Nephron progenitor cell (in vitro differentiated cells): Measurements from ENCODE around the gene ZNF280A.

Experiments
- DNase-seq: peaks from one replicate; pipeline ENCODE4 v3.0.0; 2021
- H3K27ac Mint-ChIP-seq: 2 replicates; pipeline ENCODE4 v1.8.0; 2021; ENCODE audit warnings: mild to moderate bottlenecking, moderate library complexity, mixed read lengths
- H3K27me3 Mint-ChIP-seq: 2 replicates; pipeline ENCODE4 v1.8.0; 2021; ENCODE audit warnings: mild to moderate bottlenecking, low read depth, mixed read lengths; ENCODE audit not compliant: poor library complexity
- H3K36me3 Mint-ChIP-seq: 2 replicates; pipeline ENCODE4 v1.8.0; 2021; ENCODE audit warnings: low read depth, mixed read lengths
- H3K4me1 Mint-ChIP-seq: 2 replicates; pipeline ENCODE4 v1.8.0; 2021; ENCODE audit warnings: mixed read lengths
- H3K4me3 Mint-ChIP-seq: 2 replicates; pipeline ENCODE4 v1.8.0; 2021; ENCODE audit warnings: mild to moderate bottlenecking, moderate library complexity, mixed read lengths
- H3K9me3 Mint-ChIP-seq: 2 replicates; pipeline ENCODE4 v1.8.0; 2021; ENCODE audit warnings: mild to moderate bottlenecking, moderate library complexity, mixed read lengths
- TF ChIP-seq, protein P1 (sequence below): fragments of 200-600 bp; sonication (generic); IDR thresholded peaks from 2 replicates; pipeline ENCODE4 v1.5.0; 2021; ENCODE audit warnings: antibody characterized with exemption

ZNF280A gene

DNA sequence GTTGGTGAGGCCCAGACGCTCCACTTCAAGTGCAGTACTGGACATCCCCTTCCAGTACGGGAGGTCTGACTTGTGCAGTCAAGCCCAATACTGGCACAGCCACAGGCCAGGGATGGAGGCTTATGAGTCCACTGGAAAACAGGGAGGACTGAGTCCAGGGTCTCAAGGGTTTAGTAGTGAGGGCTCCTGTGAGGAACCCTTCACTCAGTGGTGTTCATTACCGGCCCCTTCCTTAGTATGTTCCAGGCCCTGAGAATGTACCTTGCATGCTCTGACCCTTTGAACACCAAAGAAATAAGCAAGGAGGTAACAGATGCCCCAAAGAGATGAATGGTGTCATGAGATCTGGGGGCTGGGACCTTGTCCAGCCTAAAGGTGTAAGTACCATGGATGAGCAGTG, 27.2 kb upstream of the ZNF280A start:
- TF ChIP-seq, protein P1, sequence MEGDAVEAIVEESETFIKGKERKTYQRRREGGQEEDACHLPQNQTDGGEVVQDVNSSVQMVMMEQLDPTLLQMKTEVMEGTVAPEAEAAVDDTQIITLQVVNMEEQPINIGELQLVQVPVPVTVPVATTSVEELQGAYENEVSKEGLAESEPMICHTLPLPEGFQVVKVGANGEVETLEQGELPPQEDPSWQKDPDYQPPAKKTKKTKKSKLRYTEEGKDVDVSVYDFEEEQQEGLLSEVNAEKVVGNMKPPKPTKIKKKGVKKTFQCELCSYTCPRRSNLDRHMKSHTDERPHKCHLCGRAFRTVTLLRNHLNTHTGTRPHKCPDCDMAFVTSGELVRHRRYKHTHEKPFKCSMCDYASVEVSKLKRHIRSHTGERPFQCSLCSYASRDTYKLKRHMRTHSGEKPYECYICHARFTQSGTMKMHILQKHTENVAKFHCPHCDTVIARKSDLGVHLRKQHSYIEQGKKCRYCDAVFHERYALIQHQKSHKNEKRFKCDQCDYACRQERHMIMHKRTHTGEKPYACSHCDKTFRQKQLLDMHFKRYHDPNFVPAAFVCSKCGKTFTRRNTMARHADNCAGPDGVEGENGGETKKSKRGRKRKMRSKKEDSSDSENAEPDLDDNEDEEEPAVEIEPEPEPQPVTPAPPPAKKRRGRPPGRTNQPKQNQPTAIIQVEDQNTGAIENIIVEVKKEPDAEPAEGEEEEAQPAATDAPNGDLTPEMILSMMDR, result no peak
- peaks cover 71% of the 10 kb centered on the region for H3K27me3 Mint-ChIP-seq
- no peaks in the 10 kb centered on the region for H3K9me3 Mint-ChIP-seq
- no peaks in the 10 kb centered on the region for H3K36me3 Mint-ChIP-seq
- no peak overlapping the region for H3K4me3 Mint-ChIP-seq
- no peak for DNase-seq
- H3K4me1 Mint-ChIP-seq, result no peaks in the 10 kb centered on the region
- H3K27ac Mint-ChIP-seq, result no peak overlapping the region

DNA sequence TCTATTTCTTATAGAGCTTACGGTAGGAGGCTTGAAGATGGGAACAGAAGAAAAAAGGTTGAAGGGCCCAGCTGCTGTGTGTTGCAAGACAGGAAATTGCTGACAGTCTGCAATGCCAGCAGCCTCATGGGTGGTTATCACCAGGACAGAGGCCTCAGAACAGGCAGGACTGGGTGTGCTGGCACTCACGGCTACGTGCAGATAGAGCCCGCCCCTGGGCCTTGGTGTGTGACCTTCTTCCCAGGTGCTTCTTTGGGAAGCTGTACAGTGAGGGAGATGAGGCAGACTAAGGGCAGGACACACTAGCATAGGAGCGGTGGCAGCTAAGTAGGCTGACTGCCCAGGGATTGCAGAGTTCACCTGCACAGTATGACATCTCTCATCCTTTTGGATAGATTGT, 26.4 kb upstream of the ZNF280A start:
- TF ChIP-seq, protein P1, result no peak
- no peak overlapping the region for H3K4me3 Mint-ChIP-seq
- no peak for DNase-seq
- H3K4me1 Mint-ChIP-seq, result no peaks in the 10 kb centered on the region
- H3K27me3 Mint-ChIP-seq, result peaks cover 79% of the 10 kb centered on the region
- H3K36me3 Mint-ChIP-seq, result no peaks in the 10 kb centered on the region
- H3K27ac Mint-ChIP-seq, result no peak overlapping the region
- H3K9me3 Mint-ChIP-seq, result no peaks in the 10 kb centered on the region

DNA sequence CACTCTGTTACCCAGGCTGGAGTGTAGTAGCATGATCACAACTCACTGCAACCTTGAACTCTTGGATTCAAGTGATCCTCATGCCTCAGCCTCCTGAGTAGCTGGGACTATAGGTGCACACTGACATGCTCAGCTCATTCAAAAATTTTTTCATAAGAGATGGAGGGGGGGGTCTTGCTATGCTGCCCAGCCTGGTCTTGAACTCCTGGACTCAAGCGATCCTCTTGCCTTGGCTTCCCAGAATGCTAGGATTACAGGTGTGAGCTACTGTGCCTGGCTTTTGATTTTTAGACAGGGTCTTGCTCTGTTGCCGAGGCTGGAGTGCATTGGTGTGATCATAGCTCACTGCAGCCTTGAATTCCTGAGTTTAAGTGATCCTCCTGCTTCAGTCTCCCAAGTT, 25.0 kb upstream of the ZNF280A start:
- H3K27me3 Mint-ChIP-seq, result peaks cover 70% of the 10 kb centered on the region
- no peak overlapping the region for H3K27ac Mint-ChIP-seq
- no peaks in the 10 kb centered on the region for H3K9me3 Mint-ChIP-seq
- no peak for DNase-seq
- no peak overlapping the region for H3K4me3 Mint-ChIP-seq
- no peaks in the 10 kb centered on the region for H3K4me1 Mint-ChIP-seq
- no peaks in the 10 kb centered on the region for H3K36me3 Mint-ChIP-seq
- TF ChIP-seq, protein P1, result no peak

DNA sequence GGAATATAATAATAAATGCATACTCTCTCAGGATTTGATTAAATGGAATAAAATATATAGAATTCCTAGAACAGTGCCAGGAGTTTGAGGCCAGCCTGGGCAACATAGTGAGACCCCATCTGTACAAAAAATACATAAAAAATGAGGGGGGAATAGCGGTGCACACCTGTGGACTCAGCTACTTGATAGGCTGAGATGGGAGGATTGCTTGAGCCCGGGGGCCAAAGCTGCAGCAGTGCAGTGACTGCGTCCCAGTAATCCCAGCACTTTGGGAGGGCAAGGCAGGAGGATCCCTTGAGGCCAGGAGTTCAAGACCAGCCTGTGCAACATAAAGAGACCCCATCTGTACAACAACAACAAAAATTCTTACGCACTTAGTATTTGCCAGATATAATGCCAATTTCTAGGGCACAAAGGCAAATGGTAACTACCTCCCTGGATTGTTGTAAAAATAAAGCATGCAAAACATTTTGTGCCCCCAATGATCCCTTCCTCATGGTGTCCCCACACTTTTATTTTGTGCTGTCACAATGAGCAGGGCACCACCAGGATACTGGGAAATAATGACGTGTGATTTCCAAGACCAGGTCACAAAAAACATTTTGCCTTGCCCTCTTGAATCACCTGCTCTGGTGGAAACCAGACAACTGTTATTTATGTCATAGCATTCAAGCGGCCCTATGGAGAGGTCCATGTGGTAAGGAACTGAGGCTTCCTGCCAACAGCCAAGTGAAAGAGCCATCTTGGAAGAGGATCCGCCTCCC, 18.3 kb upstream of the ZNF280A start:
- Mint-ChIP-seq H3K9me3 (no peaks in the 10 kb centered on the region), H3K27me3 (peaks cover 61% of the 10 kb centered on the region), H3K4me1 (no peaks in the 10 kb centered on the region), H3K4me3 (no peak overlapping the region), H3K27ac (no peak overlapping the region), H3K36me3 (no peaks in the 10 kb centered on the region)
- DNase-seq, result no peak
- TF ChIP-seq, protein P1, result no peak

DNA sequence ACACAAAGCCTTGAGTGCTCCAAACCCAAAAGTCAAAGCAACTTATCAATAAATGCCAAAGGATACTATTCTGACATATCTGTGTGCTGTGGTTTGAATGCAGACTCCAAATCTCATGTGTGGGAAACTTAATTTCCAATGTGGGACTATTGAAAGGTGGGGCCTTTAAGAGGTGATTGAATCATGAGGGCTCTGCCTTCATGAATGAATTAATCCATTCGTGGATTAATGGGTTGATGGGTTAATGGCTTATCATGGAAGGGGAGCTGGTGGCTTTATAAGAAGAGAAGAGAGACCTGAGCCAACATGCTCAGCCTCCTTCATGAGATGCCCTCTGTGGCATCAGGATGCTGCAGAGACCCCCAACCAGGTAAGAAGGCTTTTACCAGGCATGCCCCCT, 16.8 kb upstream of the ZNF280A start:
- H3K4me1 Mint-ChIP-seq, result no peaks in the 10 kb centered on the region
- no peak overlapping the region for H3K4me3 Mint-ChIP-seq
- TF ChIP-seq, protein P1, result no peak
- H3K9me3 Mint-ChIP-seq, result no peaks in the 10 kb centered on the region
- H3K27me3 Mint-ChIP-seq, result peaks cover 60% of the 10 kb centered on the region
- H3K27ac Mint-ChIP-seq, result no peak overlapping the region
- H3K36me3 Mint-ChIP-seq, result no peaks in the 10 kb centered on the region
- DNase-seq, result no peak

DNA sequence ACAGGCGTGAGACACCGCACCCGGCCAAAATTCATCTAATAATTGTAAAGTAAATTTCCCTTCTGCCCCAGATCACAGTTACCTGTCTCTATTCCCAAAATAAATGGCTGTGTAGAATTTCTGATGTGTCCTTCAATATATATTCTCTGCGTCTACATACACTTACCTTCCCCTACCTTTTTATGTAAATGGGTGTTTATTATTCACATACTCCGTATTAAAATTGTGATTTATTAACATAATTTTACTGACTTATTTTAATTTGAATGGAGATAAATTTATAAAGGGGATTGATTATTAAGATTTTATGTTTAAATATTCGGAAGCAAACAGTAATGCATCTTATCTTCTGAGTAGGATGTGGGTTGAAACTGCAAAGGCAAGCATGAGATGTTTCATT, 16.4 kb upstream of the ZNF280A start:
- Mint-ChIP-seq H3K9me3 (no peaks in the 10 kb centered on the region), H3K27me3 (peaks cover 56% of the 10 kb centered on the region), H3K27ac (no peak overlapping the region), H3K4me3 (no peak overlapping the region), H3K4me1 (no peaks in the 10 kb centered on the region), H3K36me3 (no peaks in the 10 kb centered on the region)
- DNase-seq, result no peak
- TF ChIP-seq, protein P1, result no peak
